Transverse colon (tissue), 3 donors: Measurements from ENCODE around the gene ADGRB3.

Experiments
- POLR2A ChIP-seq: fragments of 450-650 bp; IDR thresholded peaks from one replicate; pipeline ENCODE4 v1.6.1; 2016; ENCODE audit warnings: antibody characterized with exemption, mild to moderate bottlenecking, moderate library complexity
- TF ChIP-seq, protein P1 (sequence below), 5 experiments: fragments of 200-600 bp in 3 of 5; fragments of 450-650 bp in 2 of 5; sonication (generic) in 3 of 5; IDR thresholded peaks; 1 replicate in 2 of 5; 2 replicates in 3 of 5; pipeline ENCODE4 v1.5.1; 2016 to 2017; ENCODE audit warnings: antibody characterized with exemption in 5 of 5, inconsistent platforms in 3 of 5, mild to moderate bottlenecking in 2 of 5, moderate library complexity in 1 of 5

DNA sequence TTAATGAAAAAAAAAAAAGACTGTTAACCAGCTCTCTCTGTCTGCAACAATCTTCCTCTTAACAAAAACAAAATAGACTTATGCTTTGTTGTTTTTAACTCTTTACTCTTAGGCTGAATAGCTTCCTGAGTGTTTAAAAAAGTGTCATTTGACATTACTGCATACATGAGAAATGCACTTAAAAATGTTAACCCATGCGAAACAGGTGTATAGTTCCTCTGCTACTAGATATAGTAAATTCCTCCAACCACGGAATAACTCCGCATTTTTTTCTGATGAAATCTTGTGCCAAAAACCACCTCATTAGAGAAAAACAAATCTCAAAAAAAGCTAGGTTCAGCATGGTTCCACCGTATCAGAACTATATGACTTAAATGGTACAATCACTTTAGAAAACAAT is 426.0 kb downstream of the ADGRB3 start:
- TF ChIP-seq, protein P1, sequence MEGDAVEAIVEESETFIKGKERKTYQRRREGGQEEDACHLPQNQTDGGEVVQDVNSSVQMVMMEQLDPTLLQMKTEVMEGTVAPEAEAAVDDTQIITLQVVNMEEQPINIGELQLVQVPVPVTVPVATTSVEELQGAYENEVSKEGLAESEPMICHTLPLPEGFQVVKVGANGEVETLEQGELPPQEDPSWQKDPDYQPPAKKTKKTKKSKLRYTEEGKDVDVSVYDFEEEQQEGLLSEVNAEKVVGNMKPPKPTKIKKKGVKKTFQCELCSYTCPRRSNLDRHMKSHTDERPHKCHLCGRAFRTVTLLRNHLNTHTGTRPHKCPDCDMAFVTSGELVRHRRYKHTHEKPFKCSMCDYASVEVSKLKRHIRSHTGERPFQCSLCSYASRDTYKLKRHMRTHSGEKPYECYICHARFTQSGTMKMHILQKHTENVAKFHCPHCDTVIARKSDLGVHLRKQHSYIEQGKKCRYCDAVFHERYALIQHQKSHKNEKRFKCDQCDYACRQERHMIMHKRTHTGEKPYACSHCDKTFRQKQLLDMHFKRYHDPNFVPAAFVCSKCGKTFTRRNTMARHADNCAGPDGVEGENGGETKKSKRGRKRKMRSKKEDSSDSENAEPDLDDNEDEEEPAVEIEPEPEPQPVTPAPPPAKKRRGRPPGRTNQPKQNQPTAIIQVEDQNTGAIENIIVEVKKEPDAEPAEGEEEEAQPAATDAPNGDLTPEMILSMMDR (IDR thresholded peaks at IDR 0.05), result no peak
- no peak for TF ChIP-seq POLR2A
